Peyer's patch (tissue), 4 donors: Measurements from ENCODE around the gene MAPK14. TPM values are rescaled to one million over a fixed set of nuclear protein-coding genes. Genes with fewer than 3 reads are reported as not detected.
"Not testable (repeated sequence)": the region's sequence is repeated elsewhere in the genome, so short reads cannot be mapped to it uniquely, and the experiment has no call there.

ENCODE experiments used
- DNase-seq, 3 donors: peaks; one replicate each; pipeline ENCODE4 v3.0.0-alpha.2; 2017 to 2019
- H3K27ac ChIP-seq, 4 donors: fragments of 200-600 bp; sonication (generic); one replicate each; pipeline ENCODE4 v1.5.1; 2016 to 2019
- H3K27me3 ChIP-seq, 2 donors: fragments of 200-600 bp; sonication (generic); one replicate each; pipeline ENCODE4 v1.5.1; 2019
- H3K36me3 ChIP-seq, 3 donors: fragments of 200-600 bp; sonication (generic); one replicate each; pipeline ENCODE4 v1.5.1; 2016 to 2019
- H3K4me1 ChIP-seq, 4 donors: fragments of 200-600 bp; sonication (generic); one replicate each; pipeline ENCODE4 v1.5.1; 2016 to 2019
- H3K4me3 ChIP-seq, 4 donors: fragments of 200-600 bp; sonication (generic); 1 replicate in 3 of 4; 2 replicates in 1 of 4; pipeline ENCODE4 v1.5.1; 2016 to 2019; ENCODE audit warnings: mild to moderate bottlenecking in 1 of 4
- H3K9me3 ChIP-seq, 4 donors: fragments of 200-600 bp; sonication (generic); one replicate each; pipeline ENCODE4 v1.5.1; 2016 to 2019; ENCODE audit warnings: mild to moderate bottlenecking in 1 of 4
- POLR2A ChIP-seq, 2 donors: fragments of 450-650 bp; IDR thresholded peaks; one replicate each; pipeline ENCODE4 v1.5.1; 2017; ENCODE audit warnings: antibody characterized with exemption in 2 of 2, mild to moderate bottlenecking in 2 of 2, moderate library complexity in 2 of 2
- total RNA-seq, 4 donors: library from RNA; depleted of rRNA; stranded (reverse); fragments of >200 nt; gene quantifications; one replicate each; pipeline ENCODE4 v1.1.0, GENCODE V29; 2016
- TF ChIP-seq, protein P1 (sequence below), 6 experiments: fragments of 450-650 bp in 4 of 6; fragments of 200-600 bp in 2 of 6; sonication (generic) in 1 of 6; IDR thresholded peaks; one replicate each; pipeline ENCODE4 v1.5.1; 2017 to 2019; ENCODE audit warnings: antibody characterized with exemption in 6 of 6, mild to moderate bottlenecking in 3 of 6, moderate library complexity in 1 of 6

The MAPK14 gene
- total RNA-seq, 4 donors from 2014 or later = 64.4 to 109 (median 97.4) TPM

DNA sequence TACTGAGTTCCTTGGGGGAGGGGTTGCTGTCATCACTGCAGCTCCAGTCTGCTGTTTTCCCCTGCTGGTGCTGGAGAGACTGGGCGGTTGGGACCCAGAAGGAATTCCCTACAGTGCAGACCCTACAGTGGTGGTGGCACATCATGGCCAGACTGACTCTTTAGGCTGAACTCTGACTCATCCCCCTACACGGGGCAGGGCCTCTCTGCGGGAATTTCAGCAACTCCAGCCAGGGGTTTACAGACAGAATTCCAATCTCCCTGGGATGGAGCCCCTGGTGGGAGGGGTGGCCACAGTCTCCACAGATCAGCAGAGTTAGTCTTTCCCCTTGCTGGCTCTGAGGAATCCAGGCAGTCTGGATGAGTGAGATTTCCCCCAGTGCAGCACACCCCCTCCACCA is 55.8 kb downstream of the MAPK14 start:
- Histone ChIP-seq H3K27ac (no peak overlapping the region), H3K4me3 (no peak overlapping the region), H3K4me1 (no peaks in the 10 kb centered on the region), H3K9me3 (no peaks in the 10 kb centered on the region), H3K36me3 (peaks cover 0 to 52% (median 0%) of the 10 kb centered on the region in 3 donors), H3K27me3 (no peaks in the 10 kb centered on the region)
- DNase-seq = peak in 1 of 3 donors; percentile 26
- TF ChIP-seq POLR2A (IDR thresholded peaks at IDR 0.05) = no peak
- TF ChIP-seq, protein P1, sequence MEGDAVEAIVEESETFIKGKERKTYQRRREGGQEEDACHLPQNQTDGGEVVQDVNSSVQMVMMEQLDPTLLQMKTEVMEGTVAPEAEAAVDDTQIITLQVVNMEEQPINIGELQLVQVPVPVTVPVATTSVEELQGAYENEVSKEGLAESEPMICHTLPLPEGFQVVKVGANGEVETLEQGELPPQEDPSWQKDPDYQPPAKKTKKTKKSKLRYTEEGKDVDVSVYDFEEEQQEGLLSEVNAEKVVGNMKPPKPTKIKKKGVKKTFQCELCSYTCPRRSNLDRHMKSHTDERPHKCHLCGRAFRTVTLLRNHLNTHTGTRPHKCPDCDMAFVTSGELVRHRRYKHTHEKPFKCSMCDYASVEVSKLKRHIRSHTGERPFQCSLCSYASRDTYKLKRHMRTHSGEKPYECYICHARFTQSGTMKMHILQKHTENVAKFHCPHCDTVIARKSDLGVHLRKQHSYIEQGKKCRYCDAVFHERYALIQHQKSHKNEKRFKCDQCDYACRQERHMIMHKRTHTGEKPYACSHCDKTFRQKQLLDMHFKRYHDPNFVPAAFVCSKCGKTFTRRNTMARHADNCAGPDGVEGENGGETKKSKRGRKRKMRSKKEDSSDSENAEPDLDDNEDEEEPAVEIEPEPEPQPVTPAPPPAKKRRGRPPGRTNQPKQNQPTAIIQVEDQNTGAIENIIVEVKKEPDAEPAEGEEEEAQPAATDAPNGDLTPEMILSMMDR (IDR thresholded peaks at IDR 0.05) = no peak

DNA sequence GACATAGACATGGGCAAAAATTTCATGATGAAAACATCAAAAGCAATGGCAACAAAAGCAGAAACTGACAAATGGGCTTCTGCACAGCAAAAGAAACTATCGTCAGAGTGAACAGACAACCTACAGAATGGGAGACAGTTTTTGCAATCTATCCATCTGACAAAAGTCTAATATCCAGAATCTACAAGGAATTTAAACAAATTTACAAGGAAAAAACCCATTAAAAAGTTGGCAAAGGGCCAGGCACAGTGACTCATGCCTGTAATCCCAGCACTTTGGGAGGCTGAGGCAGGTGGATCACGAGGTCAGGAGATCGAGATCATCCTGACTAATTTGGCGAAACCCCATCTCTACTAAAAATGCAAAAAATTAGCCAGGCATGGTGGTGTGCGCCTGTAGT is 60.6 kb downstream of the MAPK14 start:
- H3K27ac ChIP-seq, H3K9me3 ChIP-seq, H3K27me3 ChIP-seq, H3K4me1 ChIP-seq, H3K4me3 ChIP-seq, DNase-seq: not testable (repeated sequence)
- H3K36me3 ChIP-seq = peaks cover 0 to 20% (median 0%) of the 10 kb centered on the region in 3 donors

DNA sequence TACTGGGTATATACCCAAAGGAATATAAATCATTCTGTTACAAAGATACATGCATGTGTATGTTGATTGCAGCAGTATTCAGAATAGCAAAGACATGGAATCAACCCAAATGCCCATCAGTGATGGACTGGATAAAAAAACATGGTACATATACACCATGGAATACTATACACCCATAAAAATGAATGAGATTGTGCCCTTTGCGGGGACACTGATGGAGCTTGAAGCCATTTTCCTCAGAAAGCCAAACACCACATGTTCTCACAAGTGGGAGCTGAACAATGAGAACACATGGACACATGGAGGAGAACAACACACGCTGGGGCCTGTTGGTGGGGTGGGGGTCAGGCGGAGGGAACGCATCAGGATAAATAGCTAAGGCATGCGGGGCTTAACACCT is 61.4 kb downstream of the MAPK14 start:
- Histone ChIP-seq H3K4me1 (no peaks in the 10 kb centered on the region), H3K27me3 (no peaks in the 10 kb centered on the region), H3K4me3 (no peak overlapping the region), H3K27ac (no peak overlapping the region), H3K36me3 (peaks cover 0 to 11% (median 0%) of the 10 kb centered on the region in 3 donors), H3K9me3 (no peaks in the 10 kb centered on the region)
- no peak for DNase-seq
- TF ChIP-seq POLR2A (IDR thresholded peaks at IDR 0.05) = no peak
- TF ChIP-seq, protein P1 (IDR thresholded peaks at IDR 0.05) = no peak

DNA sequence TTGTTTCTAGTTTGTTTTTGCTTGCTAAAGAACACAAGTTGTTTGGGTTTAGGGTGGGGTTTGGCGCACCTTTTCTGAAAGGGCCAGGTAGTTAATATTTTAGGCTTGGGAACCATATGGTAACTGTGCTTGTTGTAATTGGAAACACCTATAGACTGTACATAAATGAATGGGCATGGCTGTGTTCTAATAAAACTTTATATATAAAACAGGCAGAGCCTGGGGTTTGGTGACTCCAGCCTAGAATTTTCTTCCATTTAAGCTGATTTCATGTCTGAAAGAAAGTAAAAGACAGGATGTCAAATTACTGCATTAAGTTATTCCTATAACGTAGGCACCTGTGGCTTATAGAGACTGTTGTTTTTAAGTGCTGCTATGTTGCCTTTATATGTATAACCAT is 66.6 kb downstream of the MAPK14 start:
- Histone ChIP-seq H3K36me3 (peaks cover 0 to 10% (median 0%) of the 10 kb centered on the region in 3 donors), H3K27me3 (no peaks in the 10 kb centered on the region), H3K27ac (peak overlapping the region in 1 of 4 donors; percentile 54), H3K4me1 (peaks cover 0 to 20% (median 5%) of the 10 kb centered on the region in 4 donors), H3K4me3 (no peak overlapping the region), H3K9me3 (no peaks in the 10 kb centered on the region)
- TF ChIP-seq POLR2A (IDR thresholded peaks at IDR 0.05) = no peak
- TF ChIP-seq, protein P1 (IDR thresholded peaks at IDR 0.05) = no peak
- DNase-seq = no peak

DNA sequence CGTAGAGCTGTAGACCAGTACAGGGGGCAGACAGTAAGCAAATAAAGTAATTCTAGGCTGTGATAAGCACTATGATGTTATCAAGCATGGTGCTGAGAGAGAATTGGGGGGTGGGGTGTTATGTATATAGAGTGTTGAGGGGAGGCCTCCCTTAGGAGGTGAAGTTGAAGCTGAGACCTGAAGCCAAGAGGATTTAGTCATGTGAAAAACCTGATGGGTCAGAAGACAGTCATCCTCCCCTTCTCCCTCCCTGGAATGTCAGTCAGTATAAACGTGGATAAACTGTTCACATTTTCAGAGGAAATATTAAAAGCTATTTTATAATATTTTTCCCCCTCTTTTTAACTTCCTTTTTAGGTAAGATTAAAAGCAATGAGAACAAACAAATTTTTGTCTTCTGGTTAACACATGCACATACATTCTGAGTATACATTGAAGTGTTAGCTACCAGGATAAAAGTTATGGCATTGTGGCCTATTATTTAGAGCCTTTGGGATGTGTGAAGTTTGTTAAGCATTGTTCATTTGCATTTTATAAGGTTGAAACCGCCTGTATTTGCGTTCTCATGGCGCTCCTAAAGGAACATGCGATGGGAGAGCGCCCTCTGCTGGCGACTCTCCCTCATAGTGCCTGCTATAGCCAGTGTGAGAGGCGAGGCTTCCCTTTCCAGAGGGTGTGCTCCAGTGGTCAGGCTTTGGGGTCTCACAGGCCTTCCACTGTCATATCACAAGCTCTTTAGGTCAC is 67.3 kb downstream of the MAPK14 start:
- no peak for TF ChIP-seq POLR2A (IDR thresholded peaks at IDR 0.05)
- TF ChIP-seq, protein P1 (IDR thresholded peaks at IDR 0.05) = peak; percentile 86 to 98 (median 96)
- DNase-seq = peak; percentile 84 to 94 (median 91)
- peaks cover 0 to 20% (median 5%) of the 10 kb centered on the region in 4 donors for H3K4me1 ChIP-seq
- H3K27me3 ChIP-seq = no peaks in the 10 kb centered on the region
- peaks cover 0 to 6% (median 0%) of the 10 kb centered on the region in 3 donors for H3K36me3 ChIP-seq
- no peak overlapping the region for H3K4me3 ChIP-seq
- H3K9me3 ChIP-seq = no peaks in the 10 kb centered on the region
- peak overlapping the region in 3 of 4 donors; percentile 54 to 90 (median 75) for H3K27ac ChIP-seq
